ENCODE measurements around the gene LIMCH1. TPM values are rescaled to one million over a fixed set of nuclear protein-coding genes. Genes with fewer than 3 reads are reported as not detected.

The LIMCH1 gene
- total and polyA plus RNA-seq, 2 donors from 2014 or later: 19.9 to 83.9 TPM

DNA sequence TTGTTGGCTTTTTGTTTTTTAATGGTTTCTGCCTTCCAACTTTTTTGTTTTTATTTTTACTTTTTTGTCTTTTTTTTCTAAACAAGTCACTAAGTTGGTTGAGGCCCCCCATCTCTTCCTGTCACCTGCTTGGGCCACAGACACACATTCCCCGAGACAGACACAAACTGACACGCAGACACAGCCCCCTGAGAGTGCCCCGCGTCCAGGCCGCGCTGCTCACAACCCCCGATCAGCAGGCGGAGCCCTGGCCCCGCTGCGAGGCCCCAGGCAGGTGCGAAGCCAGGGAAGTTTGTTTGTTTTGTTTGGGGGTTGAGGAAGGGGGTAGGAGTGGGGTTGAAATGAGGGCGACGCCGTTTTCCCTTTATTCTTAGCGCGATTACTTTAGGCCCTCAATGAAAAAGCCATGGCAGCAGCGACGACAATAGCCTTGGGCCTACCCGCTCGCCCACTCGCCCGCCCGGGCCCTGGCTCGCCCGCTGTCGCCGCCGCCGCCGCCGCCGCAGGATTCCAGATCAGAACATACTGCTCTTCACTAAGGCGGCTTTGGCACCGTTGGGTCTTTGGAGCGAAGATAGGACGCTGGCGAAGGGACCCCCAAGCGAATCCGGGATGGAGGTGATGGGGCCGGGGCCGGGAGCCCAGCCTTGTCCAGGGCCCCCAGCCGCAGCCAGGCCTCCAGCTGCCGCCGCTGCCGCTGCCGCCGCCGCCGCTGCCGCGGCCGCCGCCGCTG, 207.5 kb downstream of the LIMCH1 start:
- no peaks in the 10 kb centered on the region for H3K36me3 ChIP-seq (ENCODE audit: control insufficient read depth in 2 of 3, insufficient read depth in 3 of 3, low read length in 3 of 3)
- no peak overlapping the region for H3K27ac ChIP-seq (ENCODE audit: low read depth in 2 of 2, low read length in 2 of 2)
- H3K9ac ChIP-seq (ENCODE audit: low read length in 3 of 3): no peak overlapping the region
- DNase-seq (peak in 2 of 5 donors; percentile 9 to 49), FAIRE-seq (no peak)
- TF ChIP-seq, protein P1, sequence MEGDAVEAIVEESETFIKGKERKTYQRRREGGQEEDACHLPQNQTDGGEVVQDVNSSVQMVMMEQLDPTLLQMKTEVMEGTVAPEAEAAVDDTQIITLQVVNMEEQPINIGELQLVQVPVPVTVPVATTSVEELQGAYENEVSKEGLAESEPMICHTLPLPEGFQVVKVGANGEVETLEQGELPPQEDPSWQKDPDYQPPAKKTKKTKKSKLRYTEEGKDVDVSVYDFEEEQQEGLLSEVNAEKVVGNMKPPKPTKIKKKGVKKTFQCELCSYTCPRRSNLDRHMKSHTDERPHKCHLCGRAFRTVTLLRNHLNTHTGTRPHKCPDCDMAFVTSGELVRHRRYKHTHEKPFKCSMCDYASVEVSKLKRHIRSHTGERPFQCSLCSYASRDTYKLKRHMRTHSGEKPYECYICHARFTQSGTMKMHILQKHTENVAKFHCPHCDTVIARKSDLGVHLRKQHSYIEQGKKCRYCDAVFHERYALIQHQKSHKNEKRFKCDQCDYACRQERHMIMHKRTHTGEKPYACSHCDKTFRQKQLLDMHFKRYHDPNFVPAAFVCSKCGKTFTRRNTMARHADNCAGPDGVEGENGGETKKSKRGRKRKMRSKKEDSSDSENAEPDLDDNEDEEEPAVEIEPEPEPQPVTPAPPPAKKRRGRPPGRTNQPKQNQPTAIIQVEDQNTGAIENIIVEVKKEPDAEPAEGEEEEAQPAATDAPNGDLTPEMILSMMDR (IDR thresholded peaks at IDR 0.05; ENCODE audit: borderline replicate concordance, extremely low read depth, insufficient read depth): no peak
- intact Hi-C loops (cut with DNase I): no loop called here
- H3K9me3 ChIP-seq (ENCODE audit: control insufficient read depth in 2 of 3, insufficient read depth in 1 of 3, low read length in 3 of 3): no peaks in the 10 kb centered on the region
- H3K4me3 ChIP-seq (ENCODE audit: low read length in 3 of 3): no peak overlapping the region
- peaks cover 0 to 2% (median 0%) of the 10 kb centered on the region in 3 donors for H3K4me1 ChIP-seq (ENCODE audit: control insufficient read depth in 2 of 3, insufficient read depth in 2 of 3, low read depth in 1 of 3, low read length in 3 of 3)
- peaks cover 69% of the 10 kb centered on the region for H3K27me3 ChIP-seq (ENCODE audit: control insufficient read depth, insufficient read depth, low read length)

DNA sequence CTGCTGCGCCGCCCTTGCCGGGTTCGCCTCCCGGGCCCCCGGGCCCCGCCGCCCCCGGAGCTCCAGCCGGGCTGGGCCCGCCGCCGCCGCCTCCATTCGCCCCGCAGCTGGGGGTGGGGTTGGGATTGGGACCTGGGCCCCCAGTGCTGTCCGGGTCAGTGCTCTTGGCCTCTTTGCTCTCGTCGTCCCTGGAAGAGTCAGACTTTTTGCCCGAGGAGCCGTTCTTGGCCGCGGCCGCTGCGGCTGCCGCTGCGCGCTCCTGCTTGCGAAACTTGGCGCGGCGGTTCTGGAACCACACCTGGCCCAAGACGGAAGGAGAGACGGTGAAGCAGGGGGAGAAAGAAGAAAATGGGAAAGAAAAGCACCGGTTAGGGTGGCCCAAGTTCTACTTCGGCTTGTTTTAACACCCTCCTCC, 208.1 kb downstream of the LIMCH1 start:
- no peak overlapping the region for H3K4me3 ChIP-seq (ENCODE audit: low read length in 3 of 3)
- H3K4me1 ChIP-seq (ENCODE audit: control insufficient read depth in 2 of 3, insufficient read depth in 2 of 3, low read depth in 1 of 3, low read length in 3 of 3): peaks cover 0 to 2% (median 0%) of the 10 kb centered on the region in 3 donors
- no peak overlapping the region for H3K9ac ChIP-seq (ENCODE audit: low read length in 3 of 3)
- peaks cover 75% of the 10 kb centered on the region for H3K27me3 ChIP-seq (ENCODE audit: control insufficient read depth, insufficient read depth, low read length)
- intact Hi-C loops (cut with DNase I): no loop called here
- DNase-seq (peak in 1 of 5 donors; percentile 15), FAIRE-seq (no peak)
- H3K27ac ChIP-seq (ENCODE audit: low read depth in 2 of 2, low read length in 2 of 2): no peak overlapping the region
- H3K36me3 ChIP-seq (ENCODE audit: control insufficient read depth in 2 of 3, insufficient read depth in 3 of 3, low read length in 3 of 3): no peaks in the 10 kb centered on the region
- TF ChIP-seq, protein P1 (IDR thresholded peaks at IDR 0.05; ENCODE audit: borderline replicate concordance, extremely low read depth, insufficient read depth): no peak
- no peaks in the 10 kb centered on the region for H3K9me3 ChIP-seq (ENCODE audit: control insufficient read depth in 2 of 3, insufficient read depth in 1 of 3, low read length in 3 of 3)

DNA sequence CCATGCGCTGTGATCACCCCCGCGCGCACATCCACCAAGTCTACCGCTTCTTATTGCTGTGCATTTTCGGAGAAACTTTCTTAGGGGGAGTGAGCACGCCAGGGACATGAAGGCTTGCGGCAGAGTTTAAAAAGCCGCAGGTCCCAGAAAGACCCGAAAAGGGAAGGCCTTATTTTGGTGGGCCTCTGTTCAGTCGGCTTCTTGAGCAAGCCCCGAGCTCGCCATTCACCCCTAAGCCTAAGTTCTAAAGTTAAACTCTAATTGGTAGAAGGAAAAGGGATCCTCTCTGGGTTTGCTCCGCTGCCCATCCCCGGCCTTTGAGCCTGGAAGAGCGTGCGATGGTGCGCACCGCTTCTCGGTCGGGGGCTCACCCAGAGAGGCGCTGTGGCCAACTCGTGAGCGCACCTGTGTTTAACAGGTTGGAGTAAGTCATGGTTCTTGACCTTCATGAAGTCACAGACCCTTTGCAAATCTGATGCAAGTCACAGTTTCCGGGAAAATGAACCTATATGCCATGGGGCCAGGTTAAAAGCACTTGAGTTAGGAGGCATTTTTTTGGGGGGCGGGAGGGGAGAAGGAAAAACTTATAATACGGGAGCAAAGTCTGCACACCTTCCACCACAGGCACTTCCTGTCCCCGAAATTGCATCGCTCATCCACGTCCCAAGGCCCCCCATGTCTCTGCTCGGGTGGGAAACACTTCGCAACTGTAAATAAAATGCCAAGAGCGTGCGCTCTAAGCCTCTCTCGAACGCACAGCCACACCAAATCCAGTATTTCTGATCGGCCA, 208.7 kb downstream of the LIMCH1 start:
- Histone ChIP-seq H3K9me3 (ENCODE audit: control insufficient read depth in 2 of 3, insufficient read depth in 1 of 3, low read length in 3 of 3) (no peaks in the 10 kb centered on the region), H3K4me3 (ENCODE audit: low read length in 3 of 3) (no peak overlapping the region), H3K27ac (ENCODE audit: low read depth in 2 of 2, low read length in 2 of 2) (no peak overlapping the region), H3K36me3 (ENCODE audit: control insufficient read depth in 2 of 3, insufficient read depth in 3 of 3, low read length in 3 of 3) (no peaks in the 10 kb centered on the region), H3K27me3 (ENCODE audit: control insufficient read depth, insufficient read depth, low read length) (peaks cover 80% of the 10 kb centered on the region), H3K9ac (ENCODE audit: low read length in 3 of 3) (no peak overlapping the region), H3K4me1 (ENCODE audit: control insufficient read depth in 2 of 3, insufficient read depth in 2 of 3, low read depth in 1 of 3, low read length in 3 of 3) (peaks cover 0 to 2% (median 0%) of the 10 kb centered on the region in 3 donors)
- peak in 3 of 5 donors; percentile 19 to 49 (median 35) for DNase-seq
- no peak for FAIRE-seq
- intact Hi-C loops (cut with DNase I): no loop called here
- TF ChIP-seq, protein P1 (IDR thresholded peaks at IDR 0.05; ENCODE audit: borderline replicate concordance, extremely low read depth, insufficient read depth): no peak
